ENCODE measurements around the gene PERCC1.
"Not testable (repeated sequence)": the region's sequence is repeated elsewhere in the genome, so short reads cannot be mapped to it uniquely, and the experiment has no call there.

The PERCC1 gene

GRCh38 chr16:1469141-1469540 is 38.3 kb downstream of the PERCC1 start:
- not testable (repeated sequence) for DNase-seq (ENCODE audit: low read depth in 2 of 2)

GRCh38 chr16:1469693-1470201 is 38.9 kb downstream of the PERCC1 start:
- no peak for DNase-seq (ENCODE audit: low read depth in 2 of 2)

DNA sequence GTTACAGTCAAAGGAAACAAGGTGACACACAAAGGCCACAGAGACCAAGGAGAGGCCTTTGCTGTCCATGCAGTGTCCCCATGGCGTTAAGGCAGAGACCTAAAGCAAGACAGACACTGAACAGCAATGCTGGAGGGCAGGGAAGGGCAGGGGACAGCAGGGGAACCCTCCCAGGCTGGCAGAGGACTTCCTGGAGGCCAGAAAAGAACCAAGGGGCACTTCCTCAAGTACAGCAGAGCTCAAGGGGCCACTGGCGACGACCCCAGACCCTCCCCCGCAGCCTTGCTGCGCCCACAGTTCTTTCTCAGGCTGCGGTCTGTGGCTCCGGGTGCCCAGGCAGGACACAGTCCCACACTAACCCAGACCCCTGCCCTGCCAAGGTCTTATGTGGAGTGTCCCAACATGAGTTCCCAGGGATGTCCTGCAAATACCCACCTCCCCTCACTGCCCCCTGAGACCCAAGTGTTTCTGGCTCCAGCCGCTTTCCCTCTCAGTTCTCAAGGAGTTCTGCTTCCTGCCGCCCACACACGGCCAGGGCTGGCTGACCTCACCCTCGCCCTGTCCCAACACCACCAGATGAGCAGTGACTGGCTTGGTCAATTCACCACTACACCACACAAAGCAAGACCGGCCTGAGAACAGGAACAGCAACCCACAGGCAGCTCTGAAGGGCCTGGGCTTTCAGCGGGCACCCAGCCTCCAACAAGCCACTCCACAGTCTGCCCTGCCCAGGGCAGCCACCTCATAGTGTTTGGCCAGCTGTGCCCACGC is 39.8 kb downstream of the PERCC1 start:
- no peak for DNase-seq (ENCODE audit: low read depth in 2 of 2)

GRCh38 chr16:1471569-1472194 is 40.8 kb downstream of the PERCC1 start:
- DNase-seq (ENCODE audit: low read depth in 2 of 2): no peak

DNA sequence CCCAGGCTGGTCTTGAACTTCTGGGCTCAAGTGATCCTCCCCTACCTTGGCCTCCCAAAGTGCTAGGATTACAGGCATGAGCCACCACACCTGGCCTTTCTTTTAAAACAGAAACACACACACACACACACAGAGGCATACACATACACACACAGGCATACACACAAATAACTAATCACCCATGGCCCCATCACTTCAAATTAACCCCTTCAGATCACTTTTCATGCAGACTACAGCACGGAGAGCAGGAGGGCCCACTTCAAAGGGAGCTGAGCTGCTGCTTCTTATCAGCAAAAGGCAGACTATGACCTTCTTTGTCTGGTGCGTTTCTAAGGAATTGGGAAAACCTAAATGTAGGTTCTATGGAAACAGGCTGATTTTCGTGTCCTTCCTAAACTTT is 42.1 kb downstream of the PERCC1 start:
- no peak for DNase-seq (ENCODE audit: low read depth in 2 of 2)

- no peak for DNase-seq (ENCODE audit: low read depth in 2 of 2)
Measured at GRCh38 chr16:1474082-1474795, 43.4 kb downstream of the PERCC1 start.

DNA sequence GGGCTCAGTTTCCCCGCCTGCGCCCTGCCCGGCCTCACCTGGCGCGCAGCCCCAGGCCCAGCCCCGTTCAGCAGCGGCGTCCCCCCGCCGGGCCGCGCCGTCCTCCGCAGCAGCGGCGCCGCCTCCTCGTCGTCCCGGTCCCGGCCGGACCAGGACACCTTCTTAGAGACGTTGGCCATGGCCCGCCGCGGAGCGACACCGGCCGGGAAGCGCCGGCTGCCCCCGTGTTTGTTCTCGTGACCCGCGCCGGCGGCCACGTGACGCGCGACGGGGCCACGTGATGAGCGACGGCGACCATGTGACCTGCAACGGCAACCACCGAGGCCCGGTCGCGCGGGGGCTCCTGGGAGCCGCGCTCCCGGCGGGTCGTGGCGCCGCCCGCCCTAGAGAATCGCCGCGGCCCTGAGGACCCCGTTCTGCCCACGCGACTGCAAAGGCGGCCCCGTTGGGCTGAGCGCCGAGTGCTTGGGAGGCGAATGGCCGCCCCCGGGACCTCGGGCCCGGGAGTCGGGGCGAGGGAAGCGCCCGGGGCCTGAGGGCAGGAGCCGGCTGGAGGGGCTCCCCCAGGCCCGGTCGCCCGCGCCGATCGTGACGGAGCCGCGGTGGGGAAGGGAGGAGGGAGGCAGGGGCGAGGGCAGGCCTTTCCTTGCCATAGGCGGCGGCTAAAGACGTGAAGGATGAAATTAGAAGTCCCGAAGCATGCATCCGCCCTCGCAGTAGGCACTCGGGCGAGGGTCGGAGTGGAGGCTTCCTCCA is 44.1 kb downstream of the PERCC1 start, which contains the start of gene CLCN7:
CLCN7 (minus strand) TSS at position 233 of the 756 bp plus-strand sequence; CDS start at position 179, 54 bp downstream.
- peak; percentile 67 to 85 for DNase-seq (ENCODE audit: low read depth in 2 of 2)

GRCh38 chr16:1475552-1476114 is 44.8 kb downstream of the PERCC1 start:
- no peak for DNase-seq (ENCODE audit: low read depth in 2 of 2)

- no peak for DNase-seq (ENCODE audit: low read depth in 2 of 2)
Measured at GRCh38 chr16:1477033-1477432, 46.2 kb downstream of the PERCC1 start.

DNA sequence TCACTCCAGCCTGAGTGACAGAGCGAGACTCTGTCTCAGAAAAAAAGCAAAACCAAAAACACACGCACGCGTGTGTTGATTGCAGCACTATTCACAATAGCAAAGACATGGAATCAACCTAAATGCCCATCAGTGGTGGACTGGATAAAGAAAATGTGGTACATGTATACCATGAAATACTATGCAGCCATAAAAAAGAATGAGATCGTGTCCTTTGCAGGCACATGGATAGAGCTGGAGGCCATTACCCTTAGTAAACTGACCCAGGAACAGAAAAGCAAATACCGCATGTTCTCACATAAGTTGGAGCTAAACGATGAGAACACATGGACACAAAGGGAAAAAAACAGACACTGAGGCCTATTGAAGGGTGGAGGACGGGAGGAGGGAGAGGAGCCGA is 48.1 kb downstream of the PERCC1 start:
- DNase-seq (ENCODE audit: low read depth in 2 of 2): not testable (repeated sequence)

GRCh38 chr16:1481906-1482835 is 51.3 kb downstream of the PERCC1 start:
- no peak for DNase-seq (ENCODE audit: low read depth in 2 of 2)

All from stimulated activated CD8-positive, alpha-beta memory T cell treated with anti-CD3 and anti-CD28 coated beads, Interleukin-7, amount 100 ng/mL, for 4 hours (primary cell).